PFSK-1 (cell line): ENCODE results near the gene CCDC89.

Experiments
- FOXP2 ChIP-seq: optimal IDR thresholded peaks from 2 replicates; pipeline ENCODE3; 2011; ENCODE audit warnings: borderline replicate concordance, control low read depth, inconsistent platforms; ENCODE audit not compliant: insufficient read depth; ENCODE audit errors: extremely low read length, extremely low read depth
- POLR2AphosphoS5 ChIP-seq: IDR thresholded peaks from 2 replicates; pipeline ENCODE4 v1.6.1; 2012; ENCODE audit warnings: low read depth, mild to moderate bottlenecking, control low read depth, low read length, moderate library complexity
- REST ChIP-seq, 2 experiments: IDR thresholded peaks; 2 replicates each; pipeline versions ENCODE4 v1.6.1 to v1.8.0; 2011 to 2012; ENCODE audit warnings: low read depth in 2 of 2, low read length in 2 of 2, control low read depth in 1 of 2, inconsistent platforms in 1 of 2, mild to moderate bottlenecking in 1 of 2, moderate library complexity in 1 of 2; ENCODE audit not compliant: insufficient read depth in 1 of 2
- SIN3A ChIP-seq: IDR thresholded peaks from 2 replicates; pipeline ENCODE4 v1.6.1; 2012; ENCODE audit warnings: mild to moderate bottlenecking, low read length, moderate library complexity, borderline replicate concordance; ENCODE audit not compliant: insufficient read depth
- TAF1 ChIP-seq: IDR thresholded peaks from 2 replicates; pipeline ENCODE4 v1.6.1; 2012; ENCODE audit warnings: low read length, control low read depth, borderline replicate concordance; ENCODE audit not compliant: insufficient read depth

The CCDC89 gene

GRCh38 chr11:85665733-85666132 lies 20.3 kb downstream of the CCDC89 start:
- TF ChIP-seq FOXP2, result no peak
- TF ChIP-seq POLR2AphosphoS5, result no peak
- TF ChIP-seq REST (IDR thresholded peaks at IDR 0.05; ENCODE audit: insufficient read depth in 1 of 2, low read depth in 2 of 2, low read length in 2 of 2), result no peak
- no peak for TF ChIP-seq TAF1
- TF ChIP-seq SIN3A, result no peak

- TF ChIP-seq SIN3A, result peak; percentile 74; the same call in 1 of the 2 replicates
- peak; percentile 98 for TF ChIP-seq POLR2AphosphoS5
- peak; percentile 80 for TF ChIP-seq TAF1
- TF ChIP-seq REST (IDR thresholded peaks at IDR 0.05; ENCODE audit: insufficient read depth in 1 of 2, low read depth in 2 of 2, low read length in 2 of 2), result no peak
- TF ChIP-seq FOXP2, result peak; percentile 60
Observed at GRCh38 chr11:85664615-85665481, 21.1 kb downstream of the CCDC89 start, which contains the start of gene CREBZF. Gene CREBZF, minus strand, starts transcription at chr11:85665129. Its CDS starts 254 bp downstream, at chr11:85664875.

- TF ChIP-seq REST (IDR thresholded peaks at IDR 0.05; ENCODE audit: insufficient read depth in 1 of 2, low read depth in 2 of 2, low read length in 2 of 2), result no peak
- TF ChIP-seq TAF1, result peak; percentile 38; the same call in 1 of the 2 replicates
- peak; percentile 70; the same call in 1 of the 2 replicates for TF ChIP-seq SIN3A
- peak; percentile 48 for TF ChIP-seq FOXP2
Observed at GRCh38 chr11:85663753-85664614, 22.0 kb downstream of the CCDC89 start.

GRCh38 chr11:85663080-85663752 lies 22.8 kb downstream of the CCDC89 start:
- TF ChIP-seq POLR2AphosphoS5, result no peak
- TF ChIP-seq TAF1, result no peak
- TF ChIP-seq SIN3A, result no peak
- TF ChIP-seq FOXP2, result no peak
- TF ChIP-seq REST (IDR thresholded peaks at IDR 0.05; ENCODE audit: insufficient read depth in 1 of 2, low read depth in 2 of 2, low read length in 2 of 2), result no peak
